Neural crest cell (in vitro differentiated cells): ENCODE data around the gene FAM193B. TPM values are rescaled to one million over a fixed set of nuclear protein-coding genes. Genes with fewer than 3 reads are reported as not detected.

Experiments used
- DNase-seq: peaks from one replicate; pipeline ENCODE4 v3.0.0; 2021; ENCODE audit warnings: low read depth, mixed read lengths, low spot score
- H3K27ac Mint-ChIP-seq: one replicate; pipeline ENCODE4 v1.8.0; 2021; ENCODE audit warnings: mild to moderate bottlenecking, mixed read lengths; ENCODE audit not compliant: unreplicated experiment
- H3K27me3 Mint-ChIP-seq: 2 replicates; pipeline ENCODE4 v1.8.0; 2021; ENCODE audit warnings: low read depth, mild to moderate bottlenecking, mixed read lengths
- H3K36me3 Mint-ChIP-seq: 2 replicates; pipeline ENCODE4 v1.8.0; 2021; ENCODE audit warnings: low read depth, mild to moderate bottlenecking, mixed read lengths
- H3K4me1 Mint-ChIP-seq: 2 replicates; pipeline ENCODE4 v1.8.0; 2021; ENCODE audit warnings: mixed read lengths
- H3K4me3 Mint-ChIP-seq: one replicate; pipeline ENCODE4 v1.8.0; 2021; ENCODE audit warnings: mild to moderate bottlenecking, mixed read lengths
- H3K9me3 Mint-ChIP-seq: 2 replicates; pipeline ENCODE4 v1.8.0; 2021; ENCODE audit warnings: mixed read lengths
- total RNA-seq: library from RNA; stranded (reverse); gene quantifications from 2 replicates; pipeline ENCODE4 v1.2.1, GENCODE V29; 2021
- TF ChIP-seq, protein P1 (sequence below): fragments of 200-600 bp; sonication (generic); conservative IDR thresholded peaks from 2 replicates; pipeline ENCODE4 v1.5.0; 2021; ENCODE audit warnings: antibody characterized with exemption, mild to moderate bottlenecking

Gene FAM193B
- total RNA-seq, 1 donor from 2014 or later: 96.3 TPM

DNA sequence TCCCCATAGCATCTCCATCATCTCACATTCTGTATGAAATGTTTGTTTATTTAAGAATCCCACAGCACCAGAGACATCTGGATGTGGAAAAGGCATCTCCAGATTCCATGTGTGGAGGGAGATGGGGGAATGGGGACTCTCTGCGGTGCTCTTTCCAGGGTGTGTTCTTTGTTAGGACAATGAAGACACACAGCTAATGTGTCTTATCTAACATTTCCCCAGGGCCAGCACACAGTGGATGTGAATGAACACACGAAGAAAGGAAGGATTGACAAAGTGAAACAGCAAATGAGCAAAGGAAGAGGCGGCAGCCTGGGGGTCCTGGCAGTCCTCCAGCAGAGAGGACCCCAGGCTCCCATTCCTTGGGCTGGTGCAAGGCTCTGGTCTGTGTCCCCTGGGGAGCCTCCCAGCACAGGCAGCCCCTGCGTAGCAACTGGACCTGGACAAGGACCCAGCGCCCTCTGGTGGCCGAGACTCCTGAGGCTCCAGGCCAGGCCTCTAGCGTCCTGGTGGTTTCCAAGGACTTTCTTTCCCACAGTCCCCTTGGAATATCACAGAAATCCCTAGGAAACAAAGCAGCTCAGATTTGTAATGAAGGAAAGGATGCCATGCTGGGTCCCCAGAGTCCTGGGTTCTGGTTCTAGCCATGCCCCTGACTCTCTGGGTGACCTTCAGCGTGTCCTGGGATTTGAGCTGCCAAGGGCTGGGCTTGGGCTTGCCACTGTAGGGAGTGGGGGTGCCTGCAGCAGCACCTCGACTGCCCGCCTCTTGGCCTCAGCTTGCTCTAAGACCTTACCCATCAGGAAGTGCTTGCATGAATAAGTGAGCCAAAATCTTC, 53.5 kb downstream of the FAM193B start:
- no peaks in the 10 kb centered on the region for H3K36me3 Mint-ChIP-seq
- H3K4me3 Mint-ChIP-seq: peak overlapping the region; percentile 62
- DNase-seq: peak; percentile 98
- TF ChIP-seq, protein P1, sequence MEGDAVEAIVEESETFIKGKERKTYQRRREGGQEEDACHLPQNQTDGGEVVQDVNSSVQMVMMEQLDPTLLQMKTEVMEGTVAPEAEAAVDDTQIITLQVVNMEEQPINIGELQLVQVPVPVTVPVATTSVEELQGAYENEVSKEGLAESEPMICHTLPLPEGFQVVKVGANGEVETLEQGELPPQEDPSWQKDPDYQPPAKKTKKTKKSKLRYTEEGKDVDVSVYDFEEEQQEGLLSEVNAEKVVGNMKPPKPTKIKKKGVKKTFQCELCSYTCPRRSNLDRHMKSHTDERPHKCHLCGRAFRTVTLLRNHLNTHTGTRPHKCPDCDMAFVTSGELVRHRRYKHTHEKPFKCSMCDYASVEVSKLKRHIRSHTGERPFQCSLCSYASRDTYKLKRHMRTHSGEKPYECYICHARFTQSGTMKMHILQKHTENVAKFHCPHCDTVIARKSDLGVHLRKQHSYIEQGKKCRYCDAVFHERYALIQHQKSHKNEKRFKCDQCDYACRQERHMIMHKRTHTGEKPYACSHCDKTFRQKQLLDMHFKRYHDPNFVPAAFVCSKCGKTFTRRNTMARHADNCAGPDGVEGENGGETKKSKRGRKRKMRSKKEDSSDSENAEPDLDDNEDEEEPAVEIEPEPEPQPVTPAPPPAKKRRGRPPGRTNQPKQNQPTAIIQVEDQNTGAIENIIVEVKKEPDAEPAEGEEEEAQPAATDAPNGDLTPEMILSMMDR: peak; percentile 99
- H3K9me3 Mint-ChIP-seq: no peaks in the 10 kb centered on the region
- peaks cover 24% of the 10 kb centered on the region for H3K27me3 Mint-ChIP-seq
- H3K4me1 Mint-ChIP-seq: peaks cover 38% of the 10 kb centered on the region
- no peak overlapping the region for H3K27ac Mint-ChIP-seq

DNA sequence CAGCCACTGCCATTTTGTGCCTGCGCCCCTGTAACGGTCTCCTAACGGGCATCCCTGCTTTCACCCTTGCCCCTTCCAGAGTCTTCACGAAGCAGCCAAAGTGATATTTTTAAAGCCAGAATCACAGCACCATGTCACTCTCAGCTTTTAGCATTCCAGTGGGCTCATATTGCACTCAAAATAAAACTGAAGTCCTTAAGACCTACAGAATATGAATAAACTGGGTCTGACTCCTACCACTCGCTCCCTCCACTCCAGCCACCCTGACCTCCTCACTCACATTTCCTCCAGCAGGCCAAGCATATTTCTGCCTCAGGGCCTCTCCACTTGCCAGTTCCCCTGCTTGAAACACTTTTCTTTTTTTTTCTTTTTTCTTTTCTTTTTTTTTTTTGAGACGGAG, 54.5 kb downstream of the FAM193B start:
- Mint-ChIP-seq H3K9me3 (no peaks in the 10 kb centered on the region), H3K27ac (no peak overlapping the region), H3K4me3 (peak overlapping the region; percentile 65), H3K36me3 (no peaks in the 10 kb centered on the region), H3K27me3 (peaks cover 24% of the 10 kb centered on the region), H3K4me1 (peaks cover 43% of the 10 kb centered on the region)
- TF ChIP-seq, protein P1: no peak
- DNase-seq: no peak

GRCh38 chr5:177498013-177498787, 56.2 kb downstream of the FAM193B start:
- no peak for DNase-seq
- Mint-ChIP-seq H3K9me3 (no peaks in the 10 kb centered on the region), H3K36me3 (no peaks in the 10 kb centered on the region), H3K27ac (no peak overlapping the region), H3K4me1 (peaks cover 47% of the 10 kb centered on the region), H3K27me3 (peaks cover 24% of the 10 kb centered on the region), H3K4me3 (peak overlapping the region; percentile 88)
- TF ChIP-seq, protein P1: no peak

DNA sequence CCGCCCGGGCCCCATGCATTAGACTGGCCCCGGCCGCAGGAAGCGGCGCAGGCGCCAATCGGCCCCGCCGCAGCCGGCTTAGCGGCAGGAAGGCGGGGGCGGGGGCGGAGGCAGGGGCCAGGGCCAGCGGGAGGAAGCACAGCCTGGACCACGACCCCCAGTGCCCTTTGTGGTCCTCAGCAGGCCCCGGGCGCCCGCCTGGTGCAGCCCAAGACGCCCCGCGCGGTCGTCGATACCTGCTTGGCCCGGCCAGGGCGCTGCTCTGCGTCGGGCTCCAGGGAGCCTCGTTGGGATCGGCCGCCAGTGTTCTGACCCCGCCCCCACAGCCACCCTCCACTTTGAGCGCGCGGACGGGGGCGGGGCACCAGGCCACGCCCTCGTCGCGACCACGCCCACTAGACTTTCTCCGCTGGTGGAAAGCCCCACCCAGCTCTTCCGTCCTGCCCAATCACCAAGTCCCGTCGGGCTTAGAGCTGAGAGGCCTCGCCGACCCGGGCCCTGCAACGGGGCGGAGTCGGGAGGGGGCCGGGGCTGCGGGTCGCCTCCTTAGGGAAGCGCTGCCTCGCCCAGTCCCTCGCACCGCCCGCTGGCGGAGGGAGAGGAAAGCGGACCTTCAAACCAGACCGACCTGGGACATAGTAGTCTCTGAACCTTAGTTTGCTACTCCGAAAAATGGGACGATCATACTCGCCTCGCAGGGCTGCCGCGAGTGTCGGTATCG, 56.9 kb downstream of the FAM193B start, which contains the start of gene PDLIM7:
TSS of gene PDLIM7 (minus strand) at position 313 of the 721 bp plus-strand sequence. CDS start 1,092 bp downstream, outside the sequence.
- Mint-ChIP-seq H3K36me3 (no peaks in the 10 kb centered on the region), H3K4me3 (peak within 1 kb of the TSS; percentile 91), H3K27me3 (peaks cover 24% of the 10 kb centered on the region), H3K4me1 (peaks cover 52% of the 10 kb centered on the region), H3K27ac (peak within 1 kb of the TSS; percentile 92), H3K9me3 (no peaks in the 10 kb centered on the region)
- peak; percentile 98 for DNase-seq
- TF ChIP-seq, protein P1: no peak

- Mint-ChIP-seq H3K36me3 (no peaks in the 10 kb centered on the region), H3K27me3 (peaks cover 24% of the 10 kb centered on the region), H3K4me1 (peaks cover 46% of the 10 kb centered on the region), H3K4me3 (peak overlapping the region; percentile 91), H3K27ac (no peak overlapping the region), H3K9me3 (no peaks in the 10 kb centered on the region)
- TF ChIP-seq, protein P1: no peak
- DNase-seq: peak; percentile 66
Measured at GRCh38 chr5:177496727-177497291, 57.6 kb downstream of the FAM193B start.
